Breast epithelium (tissue), 4 donors: Measurements from ENCODE around the gene BAX. TPM values are rescaled to one million over a fixed set of nuclear protein-coding genes. Genes with fewer than 3 reads are reported as not detected.
A peak's percentile ranks its signal among the peaks of the same experiment; 100 is the strongest.

Experiments
- DNase-seq, 2 donors: peaks; one replicate each; pipeline ENCODE4 v3.0.0-alpha.2; 2019; ENCODE audit warnings: low spot score in 2 of 2
- H3K27ac ChIP-seq, 2 donors: fragments of 200-600 bp; sonication (generic) in 1 of 2; one replicate each; pipeline ENCODE4 v1.5.1; 2016 to 2019; ENCODE audit warnings: mild to moderate bottlenecking in 1 of 2
- H3K27me3 ChIP-seq, 2 donors: fragments of 200-600 bp; sonication (generic) in 1 of 2; one replicate each; pipeline versions ENCODE4 v1.5.1 to v1.6.0; 2017 to 2019; ENCODE audit warnings: control low read depth in 1 of 2, mild to moderate bottlenecking in 1 of 2
- H3K36me3 ChIP-seq: fragments of 200-600 bp; one replicate; pipeline ENCODE4 v1.5.1; 2019
- H3K4me1 ChIP-seq, 2 donors: fragments of 200-600 bp; sonication (generic); one replicate each; pipeline ENCODE4 v1.5.1; 2016 to 2019; ENCODE audit warnings: control low read depth in 1 of 2
- H3K4me3 ChIP-seq, 3 donors: fragments of 200-600 bp; sonication (generic); 1 replicate in 2 of 3; 2 replicates in 1 of 3; pipeline ENCODE4 v1.5.1; 2016 to 2019; ENCODE audit warnings: mild to moderate bottlenecking in 3 of 3, moderate library complexity in 2 of 3
- H3K9me3 ChIP-seq, 2 donors: fragments of 200-600 bp; sonication (generic) in 1 of 2; one replicate each; pipeline ENCODE4 v1.5.1; 2016 to 2019; ENCODE audit warnings: control low read depth in 1 of 2
- POLR2A ChIP-seq: fragments of 450-650 bp; IDR thresholded peaks from one replicate; pipeline ENCODE4 v1.6.1; 2016; ENCODE audit warnings: antibody characterized with exemption, mild to moderate bottlenecking, moderate library complexity
- POLR2AphosphoS5 ChIP-seq, 3 donors: sonication (generic); formaldehyde crosslinking; IDR thresholded peaks; one replicate each; pipeline ENCODE4 v1.6.1; 2017; ENCODE audit warnings: antibody characterized with exemption in 3 of 3
- intact Hi-C: fragments of 100-400 bp; cut with DNase I; formaldehyde crosslinking; loops from one replicate; pipeline ENCODE4 v1.15.1; 2023; ENCODE audit warnings: low total_unique reads
- total RNA-seq, 3 donors: library from RNA; depleted of rRNA; stranded (reverse); fragments of >200 nt; gene quantifications; one replicate each; pipeline ENCODE4 v1.1.0, GENCODE V29; 2016
- TF ChIP-seq, protein P1 (sequence below), 3 donors: fragments of 450-650 bp; IDR thresholded peaks; one replicate each; pipeline ENCODE4 v1.5.1; 2016 to 2017; ENCODE audit warnings: antibody characterized with exemption in 3 of 3, mild to moderate bottlenecking in 3 of 3, moderate library complexity in 3 of 3

Gene BAX
- total RNA-seq, 3 donors from 2014 or later, result 34.2 to 56.0 (median 36.0) TPM

DNA sequence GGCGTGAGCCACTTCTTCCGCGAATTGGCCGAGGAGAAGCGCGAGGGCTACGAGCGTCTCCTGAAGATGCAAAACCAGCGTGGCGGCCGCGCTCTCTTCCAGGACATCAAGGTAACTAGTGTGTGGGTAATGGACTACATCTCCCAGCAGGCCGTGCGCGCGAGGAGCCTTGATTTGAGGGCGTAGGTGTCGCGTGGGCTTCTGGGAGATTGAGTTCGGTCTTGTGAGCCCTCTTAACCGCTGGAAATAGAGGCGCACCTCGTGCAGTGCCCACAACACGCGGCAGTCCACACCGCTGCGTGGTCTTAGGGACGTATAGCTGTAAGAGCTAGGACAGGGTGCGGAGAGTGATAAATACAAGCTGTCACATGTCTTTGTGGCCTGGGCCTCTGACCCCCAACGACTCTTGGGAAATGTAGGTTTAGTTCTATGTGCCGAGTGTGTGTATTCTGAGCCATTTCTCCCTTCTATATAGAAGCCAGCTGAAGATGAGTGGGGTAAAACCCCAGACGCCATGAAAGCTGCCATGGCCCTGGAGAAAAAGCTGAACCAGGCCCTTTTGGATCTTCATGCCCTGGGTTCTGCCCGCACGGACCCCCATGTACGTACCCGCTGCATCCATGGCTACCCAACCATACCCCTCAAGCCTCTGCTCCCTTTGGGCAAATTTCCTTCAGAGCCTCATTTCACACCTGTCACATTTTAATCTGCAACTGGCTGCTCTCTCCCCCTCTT is 11.3 kb downstream of the BAX start:
- H3K9me3 ChIP-seq, result no peaks in the 10 kb centered on the region
- no peaks in the 10 kb centered on the region for H3K27me3 ChIP-seq
- H3K4me3 ChIP-seq, result peak overlapping the region; percentile 81 to 92 (median 88)
- TF ChIP-seq, protein P1, sequence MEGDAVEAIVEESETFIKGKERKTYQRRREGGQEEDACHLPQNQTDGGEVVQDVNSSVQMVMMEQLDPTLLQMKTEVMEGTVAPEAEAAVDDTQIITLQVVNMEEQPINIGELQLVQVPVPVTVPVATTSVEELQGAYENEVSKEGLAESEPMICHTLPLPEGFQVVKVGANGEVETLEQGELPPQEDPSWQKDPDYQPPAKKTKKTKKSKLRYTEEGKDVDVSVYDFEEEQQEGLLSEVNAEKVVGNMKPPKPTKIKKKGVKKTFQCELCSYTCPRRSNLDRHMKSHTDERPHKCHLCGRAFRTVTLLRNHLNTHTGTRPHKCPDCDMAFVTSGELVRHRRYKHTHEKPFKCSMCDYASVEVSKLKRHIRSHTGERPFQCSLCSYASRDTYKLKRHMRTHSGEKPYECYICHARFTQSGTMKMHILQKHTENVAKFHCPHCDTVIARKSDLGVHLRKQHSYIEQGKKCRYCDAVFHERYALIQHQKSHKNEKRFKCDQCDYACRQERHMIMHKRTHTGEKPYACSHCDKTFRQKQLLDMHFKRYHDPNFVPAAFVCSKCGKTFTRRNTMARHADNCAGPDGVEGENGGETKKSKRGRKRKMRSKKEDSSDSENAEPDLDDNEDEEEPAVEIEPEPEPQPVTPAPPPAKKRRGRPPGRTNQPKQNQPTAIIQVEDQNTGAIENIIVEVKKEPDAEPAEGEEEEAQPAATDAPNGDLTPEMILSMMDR (IDR thresholded peaks at IDR 0.05), result peak in 1 of 3 donors; percentile 7
- peak; percentile 27 to 87 (median 36) for TF ChIP-seq POLR2AphosphoS5 (IDR thresholded peaks at IDR 0.05)
- TF ChIP-seq POLR2A, result no peak
- intact Hi-C loops, result no loop called here
- no peaks in the 10 kb centered on the region for H3K36me3 ChIP-seq
- H3K4me1 ChIP-seq, result peaks cover 0 to 14% of the 10 kb centered on the region in 2 donors
- DNase-seq, result peak; percentile 83 to 90
- peak overlapping the region; percentile 92 to 93 for H3K27ac ChIP-seq

GRCh38 chr19:48966541-48967345 is 12.1 kb downstream of the BAX start:
- no peaks in the 10 kb centered on the region for H3K9me3 ChIP-seq
- DNase-seq, result no peak

GRCh38 chr19:48967346-48968178 is 12.9 kb downstream of the BAX start:
- intact Hi-C loops, result no loop called here
- H3K9me3 ChIP-seq, result no peaks in the 10 kb centered on the region
- H3K4me3 ChIP-seq, result peak overlapping the region; percentile 81 to 92 (median 88)
- peak overlapping the region; percentile 92 to 93 for H3K27ac ChIP-seq
- H3K36me3 ChIP-seq, result no peaks in the 10 kb centered on the region
- TF ChIP-seq, protein P1 (IDR thresholded peaks at IDR 0.05), result no peak
- TF ChIP-seq POLR2AphosphoS5 (IDR thresholded peaks at IDR 0.05) (peak in 1 of 3 donors; percentile 61), POLR2A (peak; percentile 19)
- peaks cover 0 to 14% of the 10 kb centered on the region in 2 donors for H3K4me1 ChIP-seq
- no peaks in the 10 kb centered on the region for H3K27me3 ChIP-seq
- no peak for DNase-seq

More at GRCh38 chr19:48966541-48967345, 12.1 kb downstream of the BAX start:
- H3K36me3 ChIP-seq, result no peaks in the 10 kb centered on the region
- peak overlapping the region; percentile 92 to 93 for H3K27ac ChIP-seq
- peak overlapping the region; percentile 81 to 92 (median 88) for H3K4me3 ChIP-seq
- no peaks in the 10 kb centered on the region for H3K27me3 ChIP-seq
- intact Hi-C loops, result no loop called here
- H3K4me1 ChIP-seq, result peaks cover 0 to 14% of the 10 kb centered on the region in 2 donors
- TF ChIP-seq POLR2A (no peak), POLR2AphosphoS5 (IDR thresholded peaks at IDR 0.05) (no peak)
- TF ChIP-seq, protein P1 (IDR thresholded peaks at IDR 0.05), result no peak

GRCh38 chr19:48968179-48968661 is 13.5 kb downstream of the BAX start:
- no peak for DNase-seq

More at GRCh38 chr19:48968179-48968661, 13.5 kb downstream of the BAX start:
- H3K36me3 ChIP-seq, result no peaks in the 10 kb centered on the region
- H3K4me3 ChIP-seq, result no peak overlapping the region
- H3K27me3 ChIP-seq, result no peaks in the 10 kb centered on the region
- peaks cover 0 to 14% of the 10 kb centered on the region in 2 donors for H3K4me1 ChIP-seq
- TF ChIP-seq, protein P1 (IDR thresholded peaks at IDR 0.05), result no peak
- TF ChIP-seq POLR2AphosphoS5 (IDR thresholded peaks at IDR 0.05) (peak in 1 of 3 donors; percentile 33), POLR2A (no peak)
- intact Hi-C loops, result no loop called here
- H3K9me3 ChIP-seq, result no peaks in the 10 kb centered on the region
- peak overlapping the region; percentile 22 to 62 for H3K27ac ChIP-seq
